Measurements from ENCODE around the gene SRPK1.

Gene SRPK1

GRCh38 chr6:35925961-35926360, 5.1 kb upstream of the SRPK1 start:
- DNase-seq, result no peak
- H2AK5ac ChIP-seq (ENCODE audit: low read length), result no peak overlapping the region

GRCh38 chr6:35924146-35924545, 3.2 kb upstream of the SRPK1 start:
- H3K27me3 ChIP-seq (ENCODE audit: insufficient read depth, low read length), result no peaks in the 10 kb centered on the region
- no peak overlapping the region for H3K18ac ChIP-seq (ENCODE audit: low read length)
- no peak overlapping the region for H3K4ac ChIP-seq (ENCODE audit: low read depth, low read length)
- no peak overlapping the region for H2BK120ac ChIP-seq (ENCODE audit: insufficient read depth, low read length, poor library complexity)
- no peak overlapping the region for H2AFZ ChIP-seq (ENCODE audit: insufficient read depth, low read length, poor library complexity)
- H3K9me3 ChIP-seq (ENCODE audit: insufficient read depth, low read depth, low read length), result no peaks in the 10 kb centered on the region
- WGBS (ENCODE audit: extremely low coverage, insufficient coverage, insufficient read length), result no CpG with 5 or more reads among the region's 1 CpG
- H2BK5ac ChIP-seq (ENCODE audit: low read depth, low read length, poor library complexity), result no peak overlapping the region
- H4K91ac ChIP-seq (ENCODE audit: low read depth, low read length), result no peak overlapping the region
- H2AK5ac ChIP-seq (ENCODE audit: low read length), result no peak overlapping the region
- H3K23ac ChIP-seq (ENCODE audit: low read length), result no peak overlapping the region
- DNase-seq, result no peak
- peaks cover 3% of the 10 kb centered on the region for H3K79me1 ChIP-seq (ENCODE audit: low read length)
- no peak overlapping the region for H3K27ac ChIP-seq (ENCODE audit: low read depth, low read length)
- H3K4me1 ChIP-seq (ENCODE audit: control insufficient read depth in 1 of 2, insufficient read depth in 2 of 2, low read length in 2 of 2), result no peaks in the 10 kb centered on the region
- no peaks in the 10 kb centered on the region for H3K36me3 ChIP-seq (ENCODE audit: control insufficient read depth in 1 of 2, insufficient read depth in 2 of 2, low read length in 2 of 2)
- H4K12ac ChIP-seq (ENCODE audit: low read depth, low read length), result no peak overlapping the region
- no peak overlapping the region for H4K8ac ChIP-seq (ENCODE audit: low read depth, low read length)
- peaks cover 7% of the 10 kb centered on the region for H3K79me2 ChIP-seq (ENCODE audit: control insufficient read depth, insufficient read depth, low read length, poor library complexity)
- H3K4me3 ChIP-seq (ENCODE audit: low read depth, low read length), result no peak overlapping the region
- no peak overlapping the region for H3K9ac ChIP-seq (ENCODE audit: low read length)
- H3K4me2 ChIP-seq (ENCODE audit: low read length), result no peak overlapping the region
- no peak overlapping the region for H2BK12ac ChIP-seq (ENCODE audit: low read length)
- no peak overlapping the region for H3K14ac ChIP-seq (ENCODE audit: low read length)

More at GRCh38 chr6:35925961-35926360, 5.1 kb upstream of the SRPK1 start:
- Histone ChIP-seq H3K23ac (ENCODE audit: low read length) (no peak overlapping the region), H4K8ac (ENCODE audit: low read depth, low read length) (no peak overlapping the region), H2BK12ac (ENCODE audit: low read length) (no peak overlapping the region), H2BK5ac (ENCODE audit: low read depth, low read length, poor library complexity) (no peak overlapping the region), H3K79me2 (ENCODE audit: control insufficient read depth, insufficient read depth, low read length, poor library complexity) (no peaks in the 10 kb centered on the region), H3K4ac (ENCODE audit: low read depth, low read length) (no peak overlapping the region), H4K91ac (ENCODE audit: low read depth, low read length) (no peak overlapping the region), H3K27me3 (ENCODE audit: insufficient read depth, low read length) (no peaks in the 10 kb centered on the region), H3K4me2 (ENCODE audit: low read length) (no peak overlapping the region), H3K4me3 (ENCODE audit: low read depth, low read length) (no peak overlapping the region), H3K4me1 (ENCODE audit: control insufficient read depth in 1 of 2, insufficient read depth in 2 of 2, low read length in 2 of 2) (peaks cover under 1 to 2% of the 10 kb centered on the region in 2 experiments), H3K18ac (ENCODE audit: low read length) (no peak overlapping the region), H3K27ac (ENCODE audit: low read depth, low read length) (no peak overlapping the region), H3K79me1 (ENCODE audit: low read length) (no peaks in the 10 kb centered on the region), H3K36me3 (ENCODE audit: control insufficient read depth in 1 of 2, insufficient read depth in 2 of 2, low read length in 2 of 2) (no peaks in the 10 kb centered on the region), H2BK120ac (ENCODE audit: insufficient read depth, low read length, poor library complexity) (no peak overlapping the region), H3K9ac (ENCODE audit: low read length) (peak overlapping the region; percentile 46), H3K9me3 (ENCODE audit: insufficient read depth, low read depth, low read length) (no peaks in the 10 kb centered on the region), H3K14ac (ENCODE audit: low read length) (no peak overlapping the region), H2AFZ (ENCODE audit: insufficient read depth, low read length, poor library complexity) (no peak overlapping the region), H4K12ac (ENCODE audit: low read depth, low read length) (no peak overlapping the region)
- WGBS (ENCODE audit: extremely low coverage, insufficient coverage, insufficient read length), result no CpG with 5 or more reads among the region's 3 CpGs

- H3K79me1 ChIP-seq (ENCODE audit: low read length), result peaks cover 3% of the 10 kb centered on the region
- H3K79me2 ChIP-seq (ENCODE audit: control insufficient read depth, insufficient read depth, low read length, poor library complexity), result peaks cover 10% of the 10 kb centered on the region
- H2BK5ac ChIP-seq (ENCODE audit: low read depth, low read length, poor library complexity), result no peak overlapping the region
- DNase-seq, result no peak
- H3K14ac ChIP-seq (ENCODE audit: low read length), result no peak overlapping the region
- WGBS (ENCODE audit: extremely low coverage, insufficient coverage, insufficient read length), result no CpG with 5 or more reads among the region's 5 CpGs
- no peak overlapping the region for H3K27ac ChIP-seq (ENCODE audit: low read depth, low read length)
- no peak overlapping the region for H4K12ac ChIP-seq (ENCODE audit: low read depth, low read length)
- no peaks in the 10 kb centered on the region for H3K4me1 ChIP-seq (ENCODE audit: control insufficient read depth in 1 of 2, insufficient read depth in 2 of 2, low read length in 2 of 2)
- H2AK5ac ChIP-seq (ENCODE audit: low read length), result no peak overlapping the region
- no peak overlapping the region for H3K4me3 ChIP-seq (ENCODE audit: low read depth, low read length)
- H2BK12ac ChIP-seq (ENCODE audit: low read length), result no peak overlapping the region
- no peaks in the 10 kb centered on the region for H3K27me3 ChIP-seq (ENCODE audit: insufficient read depth, low read length)
- H3K4me2 ChIP-seq (ENCODE audit: low read length), result no peak overlapping the region
- H3K4ac ChIP-seq (ENCODE audit: low read depth, low read length), result no peak overlapping the region
- H2BK120ac ChIP-seq (ENCODE audit: insufficient read depth, low read length, poor library complexity), result no peak overlapping the region
- no peak overlapping the region for H3K23ac ChIP-seq (ENCODE audit: low read length)
- no peak overlapping the region for H4K91ac ChIP-seq (ENCODE audit: low read depth, low read length)
- H2AFZ ChIP-seq (ENCODE audit: insufficient read depth, low read length, poor library complexity), result no peak overlapping the region
- no peaks in the 10 kb centered on the region for H3K36me3 ChIP-seq (ENCODE audit: control insufficient read depth in 1 of 2, insufficient read depth in 2 of 2, low read length in 2 of 2)
- no peak overlapping the region for H3K9ac ChIP-seq (ENCODE audit: low read length)
- no peak overlapping the region for H3K18ac ChIP-seq (ENCODE audit: low read length)
- no peak overlapping the region for H4K8ac ChIP-seq (ENCODE audit: low read depth, low read length)
- H3K9me3 ChIP-seq (ENCODE audit: insufficient read depth, low read depth, low read length), result no peaks in the 10 kb centered on the region
These were observed 1.2 kb upstream of the SRPK1 start for GRCh38 chr6:35922139-35922554.

- no peak overlapping the region for H2BK12ac ChIP-seq (ENCODE audit: low read length)
- H4K8ac ChIP-seq (ENCODE audit: low read depth, low read length), result peak overlapping the region; percentile 5
- peaks cover 3% of the 10 kb centered on the region for H3K79me1 ChIP-seq (ENCODE audit: low read length)
- peak overlapping the region; percentile 67 for H3K4me2 ChIP-seq (ENCODE audit: low read length)
- peaks cover 10% of the 10 kb centered on the region for H3K79me2 ChIP-seq (ENCODE audit: control insufficient read depth, insufficient read depth, low read length, poor library complexity)
- H3K36me3 ChIP-seq (ENCODE audit: control insufficient read depth in 1 of 2, insufficient read depth in 2 of 2, low read length in 2 of 2), result peaks cover 3 to 4% of the 10 kb centered on the region in 2 experiments
- H4K91ac ChIP-seq (ENCODE audit: low read depth, low read length), result peak overlapping the region; percentile 21
- H3K27ac ChIP-seq (ENCODE audit: low read depth, low read length), result peak overlapping the region; percentile 12
- H2AFZ ChIP-seq (ENCODE audit: insufficient read depth, low read length, poor library complexity), result no peak overlapping the region
- H2BK120ac ChIP-seq (ENCODE audit: insufficient read depth, low read length, poor library complexity), result no peak overlapping the region
- H3K4me3 ChIP-seq (ENCODE audit: low read depth, low read length), result peak overlapping the region; percentile 79
- no peaks in the 10 kb centered on the region for H3K9me3 ChIP-seq (ENCODE audit: insufficient read depth, low read depth, low read length)
- no peak overlapping the region for H3K18ac ChIP-seq (ENCODE audit: low read length)
- no peaks in the 10 kb centered on the region for H3K4me1 ChIP-seq (ENCODE audit: control insufficient read depth in 1 of 2, insufficient read depth in 2 of 2, low read length in 2 of 2)
- H3K23ac ChIP-seq (ENCODE audit: low read length), result no peak overlapping the region
- peak overlapping the region; percentile 46 for H3K4ac ChIP-seq (ENCODE audit: low read depth, low read length)
- H4K12ac ChIP-seq (ENCODE audit: low read depth, low read length), result no peak overlapping the region
- no CpG with 5 or more reads among the region's 50 CpGs for WGBS (ENCODE audit: extremely low coverage, insufficient coverage, insufficient read length)
- H2AK5ac ChIP-seq (ENCODE audit: low read length), result no peak overlapping the region
- peak; percentile 44 to 51 for DNase-seq
- no peak overlapping the region for H2BK5ac ChIP-seq (ENCODE audit: low read depth, low read length, poor library complexity)
- H3K27me3 ChIP-seq (ENCODE audit: insufficient read depth, low read length), result no peaks in the 10 kb centered on the region
- H3K14ac ChIP-seq (ENCODE audit: low read length), result peak overlapping the region; percentile 26
- peak overlapping the region; percentile 77 for H3K9ac ChIP-seq (ENCODE audit: low read length)
These were observed 809 bp downstream of the SRPK1 start for GRCh38 chr6:35919827-35920751.

Data from trophoblast cell (in vitro differentiated cells and primary cell).